Effector memory CD8-positive, alpha-beta T cell (primary cell): ENCODE data around the gene CFAP92.

Source experiments
- ATAC-seq: fragments of 150-1000 bp; cut with Tn5 transposase; replicated peaks from 2 replicates; pipeline ENCODE4 v1.10.0; 2021; ENCODE audit warnings: mild to moderate bottlenecking, moderate library complexity
- DNase-seq, 3 experiments: peaks; one replicate each; pipeline ENCODE4 v3.0.0; 2021
- H3K27ac Mint-ChIP-seq, 2 donors: one replicate each; pipeline ENCODE4 v1.8.0; 2022; ENCODE audit warnings: mild to moderate bottlenecking in 2 of 2, mixed read lengths in 2 of 2, moderate library complexity in 2 of 2
- H3K27me3 Mint-ChIP-seq, 2 donors: one replicate each; pipeline ENCODE4 v1.8.0; 2022; ENCODE audit warnings: mixed read lengths in 2 of 2
- H3K36me3 Mint-ChIP-seq: one replicate; pipeline ENCODE4 v1.8.0; 2022; ENCODE audit warnings: mild to moderate bottlenecking, moderate library complexity, mixed read lengths; ENCODE audit not compliant: insufficient read depth
- H3K4me1 Mint-ChIP-seq, 2 donors: one replicate each; pipeline ENCODE4 v1.8.0; 2022; ENCODE audit warnings: low read depth in 2 of 2, mixed read lengths in 2 of 2
- H3K4me3 Mint-ChIP-seq, 2 donors: one replicate each; pipeline ENCODE4 v1.8.0; 2022; ENCODE audit warnings: mild to moderate bottlenecking in 2 of 2, mixed read lengths in 2 of 2, moderate library complexity in 2 of 2
- H3K9me3 Mint-ChIP-seq, 2 donors: one replicate each; pipeline ENCODE4 v1.8.0; 2022; ENCODE audit warnings: mixed read lengths in 2 of 2
- total RNA-seq, 9 experiments: gene quantifications; one replicate each; lab custom pipeline; 2026; lab: John Stamatoyannopoulos, UW

The CFAP92 gene, protein sequence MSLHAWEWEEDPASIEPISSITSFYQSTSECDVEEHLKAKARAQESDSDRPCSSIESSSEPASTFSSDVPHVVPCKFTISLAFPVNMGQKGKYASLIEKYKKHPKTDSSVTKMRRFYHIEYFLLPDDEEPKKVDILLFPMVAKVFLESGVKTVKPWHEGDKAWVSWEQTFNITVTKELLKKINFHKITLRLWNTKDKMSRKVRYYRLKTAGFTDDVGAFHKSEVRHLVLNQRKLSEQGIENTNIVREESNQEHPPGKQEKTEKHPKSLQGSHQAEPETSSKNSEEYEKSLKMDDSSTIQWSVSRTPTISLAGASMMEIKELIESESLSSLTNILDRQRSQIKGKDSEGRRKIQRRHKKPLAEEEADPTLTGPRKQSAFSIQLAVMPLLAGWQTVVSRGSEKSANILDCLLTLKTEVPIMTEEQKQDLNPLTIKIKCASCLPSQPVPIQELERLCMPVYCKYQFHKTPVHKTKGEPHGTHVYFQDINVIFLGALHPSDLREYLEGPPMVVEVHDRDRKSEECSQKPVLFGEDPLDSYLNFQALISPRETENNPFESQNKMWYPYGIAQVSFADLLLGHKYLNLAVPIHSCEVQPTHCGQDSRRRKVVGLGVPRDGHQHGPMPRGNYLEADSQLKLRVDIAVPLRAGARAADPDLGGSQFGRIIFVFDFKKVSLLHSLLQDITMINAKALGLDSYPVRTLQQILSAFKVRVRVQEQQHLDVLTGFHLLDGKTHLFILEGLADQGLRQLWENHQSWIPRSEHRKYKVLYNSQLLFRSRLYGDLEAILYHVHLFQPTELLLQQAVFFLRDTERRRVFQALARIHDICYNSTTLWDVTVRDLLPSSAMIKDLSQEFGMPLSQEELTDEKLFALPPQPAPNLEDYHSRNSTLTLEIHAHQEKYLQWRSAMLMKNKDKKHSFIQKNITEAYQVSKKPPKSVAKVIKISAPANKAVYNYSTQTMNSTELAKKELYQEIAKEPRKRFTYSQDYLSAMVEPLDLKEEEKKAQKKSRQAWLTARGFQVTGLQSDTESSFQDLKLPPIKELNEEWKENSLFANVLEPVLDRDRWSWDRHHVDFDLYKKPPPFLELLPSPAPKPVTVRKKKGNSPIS
- 0.07 to 0.88 (median 0.21) reads per million in 9 experiments for total RNA-seq

DNA sequence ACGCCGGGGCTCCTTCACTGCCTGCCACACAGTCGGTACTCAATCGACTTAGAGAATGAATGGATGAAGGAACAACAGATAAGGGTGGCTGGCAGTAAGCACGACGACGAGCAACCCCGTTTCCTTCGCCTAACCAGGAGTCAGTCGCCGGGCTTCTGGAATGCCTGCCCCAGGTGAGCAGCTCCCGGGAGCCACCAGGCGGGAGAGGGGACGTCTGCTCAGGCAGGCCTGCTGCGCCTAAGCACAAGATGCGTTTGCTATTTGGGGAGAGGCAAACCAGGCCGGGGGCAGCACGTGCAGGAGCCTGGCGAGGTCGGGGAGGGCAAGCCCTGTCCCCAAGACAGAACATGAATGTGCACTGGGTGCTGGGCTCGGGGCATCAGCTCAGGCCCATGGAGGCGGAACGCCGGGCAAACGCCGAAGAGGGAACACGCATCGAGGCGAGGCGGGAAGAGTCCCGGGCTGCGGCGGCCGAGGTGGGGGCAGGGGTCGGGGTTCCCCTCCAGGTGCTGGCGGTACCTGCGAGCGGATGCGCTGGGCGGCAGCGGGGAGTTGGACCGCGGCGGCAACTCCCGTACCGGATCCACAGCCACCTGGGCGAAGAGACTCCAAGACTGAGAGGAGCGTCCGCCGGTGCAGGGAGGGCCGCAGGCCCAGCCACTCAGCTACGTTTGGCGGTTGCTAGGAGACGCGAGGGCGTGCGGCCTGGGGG is at the start of gene CFAP92:
Gene CFAP92 (minus strand): TSS at position 616 of the 712 bp plus-strand sequence. CDS start 772 bp downstream, outside the sequence.
- H3K4me3 Mint-ChIP-seq: peak within 1 kb of the TSS; percentile 70 to 83
- H3K27ac Mint-ChIP-seq: peak within 1 kb of the TSS; percentile 22 to 74

DNA sequence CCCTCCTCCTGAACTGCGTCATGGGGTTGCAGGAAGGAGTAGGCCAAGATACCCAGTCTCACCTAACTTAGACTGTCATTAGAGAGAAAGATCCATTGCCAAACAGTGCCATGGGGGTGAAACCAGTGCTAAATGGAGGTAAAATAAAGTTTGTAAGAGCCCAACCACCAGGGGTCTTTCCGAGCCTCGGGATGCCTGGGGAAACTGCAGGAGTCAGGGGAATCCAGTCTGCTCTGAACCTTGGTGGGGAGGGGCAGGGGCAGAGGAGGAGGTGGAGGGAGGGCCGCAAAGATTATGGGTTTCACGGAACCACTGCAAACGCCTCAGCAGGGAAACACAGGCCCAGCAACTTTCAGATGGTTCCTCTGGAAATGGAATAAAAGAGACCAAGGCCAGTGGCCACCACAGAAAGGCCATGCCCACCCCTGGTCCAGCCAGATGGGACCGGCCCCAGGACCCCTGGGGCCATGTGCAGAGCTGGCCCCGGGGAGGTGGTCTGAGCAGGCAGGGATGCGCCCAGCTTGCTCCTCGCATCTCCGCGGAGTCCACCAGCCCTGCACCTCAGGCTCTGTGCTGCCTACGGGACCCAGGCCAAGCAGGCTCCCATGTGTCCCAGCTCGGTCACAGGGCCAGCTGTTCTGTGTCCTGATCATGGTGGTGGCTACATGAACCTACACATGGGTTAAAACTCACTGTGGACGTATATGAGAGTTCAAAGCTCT is 46.9 kb upstream of the CFAP92 start:
- Mint-ChIP-seq H3K36me3 (peaks cover 6% of the 10 kb centered on the region), H3K27ac (no peak overlapping the region), H3K9me3 (no peaks in the 10 kb centered on the region), H3K4me3 (no peak overlapping the region), H3K4me1 (peaks cover 2 to 5% of the 10 kb centered on the region in 2 donors), H3K27me3 (peaks cover 21 to 40% of the 10 kb centered on the region in 2 donors)
- ATAC-seq (no peak), DNase-seq (no peak)

More for the DNA sequence above, at the start of gene CFAP92:
- Mint-ChIP-seq H3K4me1 (peaks cover 12 to 14% of the 10 kb centered on the region in 2 donors), H3K9me3 (no peaks in the 10 kb centered on the region), H3K27me3 (peaks cover under 1 to 7% of the 10 kb centered on the region in 2 donors), H3K36me3 (peaks cover 6% of the 10 kb centered on the region)
- peak; percentile 99 for ATAC-seq
- DNase-seq: peak in 2 of 3 experiments; percentile 92 to 93

GRCh38 chr3:129040039-129040336 is 46.1 kb upstream of the CFAP92 start:
- Mint-ChIP-seq H3K27me3 (peaks cover 21 to 40% of the 10 kb centered on the region in 2 donors), H3K9me3 (no peaks in the 10 kb centered on the region), H3K36me3 (peaks cover 6% of the 10 kb centered on the region), H3K27ac (no peak overlapping the region), H3K4me3 (no peak overlapping the region), H3K4me1 (peaks cover 2 to 4% of the 10 kb centered on the region in 2 donors)
- ATAC-seq (no peak), DNase-seq (no peak)

DNA sequence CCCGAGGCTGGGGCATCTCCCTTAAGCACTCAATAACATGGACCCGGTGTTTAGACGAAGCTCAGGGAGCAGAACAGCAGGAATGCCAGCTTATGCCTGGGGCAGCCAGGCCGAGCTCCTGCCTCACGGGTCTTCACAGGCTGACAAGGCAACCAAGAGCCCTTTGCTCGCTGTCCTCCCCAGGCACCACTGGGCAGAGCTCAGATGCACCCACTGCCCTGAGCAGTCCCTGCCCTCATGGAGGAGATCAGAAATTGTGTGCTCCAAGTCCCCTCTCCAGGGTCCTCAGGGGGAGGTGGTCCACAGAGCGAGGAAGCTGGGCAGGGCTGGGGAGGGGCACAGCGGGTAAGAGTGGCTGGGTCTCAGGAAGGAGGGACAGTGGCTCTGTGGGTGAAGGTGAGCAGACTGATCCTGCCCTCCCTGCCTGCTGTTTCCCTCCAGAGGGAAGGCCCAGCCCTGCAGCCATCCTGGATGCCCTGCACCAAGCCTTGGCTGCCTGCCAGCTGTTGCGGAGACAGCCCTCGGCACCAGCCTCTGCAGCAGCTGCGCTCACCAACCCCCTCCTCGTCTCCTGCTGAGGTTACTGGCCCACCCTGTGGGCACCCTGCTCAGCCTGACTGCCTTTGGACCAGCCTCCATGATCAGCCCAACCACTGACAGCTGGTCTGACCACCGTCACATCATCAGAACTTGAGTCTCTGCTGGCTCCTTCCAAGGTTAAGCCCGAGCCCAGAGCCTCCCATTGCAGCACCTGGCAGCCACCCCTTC is 45.6 kb upstream of the CFAP92 start:
- Mint-ChIP-seq H3K4me1 (peaks cover 0 to 2% of the 10 kb centered on the region in 2 donors), H3K9me3 (no peaks in the 10 kb centered on the region), H3K27ac (no peak overlapping the region), H3K4me3 (no peak overlapping the region), H3K36me3 (peaks cover 2% of the 10 kb centered on the region), H3K27me3 (peaks cover 21 to 40% of the 10 kb centered on the region in 2 donors)
- ATAC-seq (no peak), DNase-seq (no peak)

DNA sequence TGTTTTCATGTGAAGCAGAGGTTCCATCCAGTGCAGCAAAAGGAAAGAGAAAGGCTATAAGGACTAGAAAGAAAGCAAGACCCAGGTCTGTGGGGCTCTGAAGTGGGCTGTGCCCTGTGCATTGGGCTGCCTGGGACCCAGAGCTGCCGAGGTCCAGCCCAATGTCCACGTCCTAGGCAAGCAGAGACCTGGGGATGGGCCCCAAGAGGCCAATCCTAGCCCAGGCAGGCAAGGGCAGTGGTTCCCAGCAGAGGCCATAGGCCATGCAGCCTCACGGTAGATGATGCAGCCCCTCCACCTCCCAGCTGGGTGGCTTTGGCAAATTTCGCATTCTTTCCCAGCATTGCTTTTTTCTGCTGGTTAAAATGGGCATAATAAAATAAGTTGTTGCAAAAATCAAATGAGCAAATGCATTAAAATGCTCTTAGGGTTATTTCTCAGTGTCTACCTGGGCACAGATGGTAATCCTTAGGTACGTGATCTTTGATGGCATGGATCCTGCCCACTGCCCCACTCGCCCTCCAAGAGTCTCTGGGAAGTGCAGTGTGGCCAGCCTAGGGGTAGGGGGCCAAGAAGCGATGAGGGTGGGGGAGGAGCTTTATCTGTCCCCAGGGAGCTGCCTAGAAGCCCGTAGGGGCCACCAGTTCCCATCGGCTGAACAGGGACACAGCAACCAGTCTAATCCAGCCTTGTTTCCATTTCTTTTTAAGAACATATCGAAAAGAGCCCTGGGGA is 44.4 kb upstream of the CFAP92 start:
- Mint-ChIP-seq H3K9me3 (no peaks in the 10 kb centered on the region), H3K36me3 (peaks cover 2% of the 10 kb centered on the region), H3K4me1 (peaks cover 0 to 2% of the 10 kb centered on the region in 2 donors), H3K27me3 (peaks cover 21 to 40% of the 10 kb centered on the region in 2 donors), H3K4me3 (no peak overlapping the region), H3K27ac (no peak overlapping the region)
- ATAC-seq: no peak
- no peak for DNase-seq

DNA sequence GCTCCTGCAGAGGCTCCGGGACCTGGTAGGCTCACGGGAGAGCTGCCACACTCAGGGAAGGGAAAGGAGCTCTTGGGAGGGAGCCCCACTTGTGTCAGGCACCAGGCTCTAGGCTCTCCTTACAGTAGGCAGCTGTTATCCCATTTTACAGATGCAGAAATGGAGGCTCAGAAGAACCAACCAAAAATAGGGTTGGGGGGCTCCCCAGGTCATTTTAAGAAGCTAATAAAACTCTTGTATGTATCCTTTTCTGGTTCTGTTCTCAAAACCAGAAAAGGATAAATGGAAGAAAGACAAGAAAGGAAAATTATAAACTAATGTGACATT is 43.2 kb upstream of the CFAP92 start:
- no peak for ATAC-seq
- H3K27ac Mint-ChIP-seq: peak overlapping the region in 1 of 2 donors; percentile 55
- H3K4me3 Mint-ChIP-seq: no peak overlapping the region
- no peak for DNase-seq
- H3K9me3 Mint-ChIP-seq: no peaks in the 10 kb centered on the region
- peaks cover 0 to 2% of the 10 kb centered on the region in 2 donors for H3K4me1 Mint-ChIP-seq
- peaks cover 2% of the 10 kb centered on the region for H3K36me3 Mint-ChIP-seq
- peaks cover 9 to 32% of the 10 kb centered on the region in 2 donors for H3K27me3 Mint-ChIP-seq

GRCh38 chr3:129036222-129037092 is 42.6 kb upstream of the CFAP92 start:
- H3K27me3 Mint-ChIP-seq: peaks cover 3 to 26% of the 10 kb centered on the region in 2 donors
- H3K4me1 Mint-ChIP-seq: peaks cover 0 to 2% of the 10 kb centered on the region in 2 donors
- no peaks in the 10 kb centered on the region for H3K9me3 Mint-ChIP-seq
- no peak for DNase-seq
- no peak for ATAC-seq
- H3K4me3 Mint-ChIP-seq: no peak overlapping the region
- H3K36me3 Mint-ChIP-seq: peaks cover 2% of the 10 kb centered on the region
- H3K27ac Mint-ChIP-seq: peak overlapping the region in 1 of 2 donors; percentile 55

DNA sequence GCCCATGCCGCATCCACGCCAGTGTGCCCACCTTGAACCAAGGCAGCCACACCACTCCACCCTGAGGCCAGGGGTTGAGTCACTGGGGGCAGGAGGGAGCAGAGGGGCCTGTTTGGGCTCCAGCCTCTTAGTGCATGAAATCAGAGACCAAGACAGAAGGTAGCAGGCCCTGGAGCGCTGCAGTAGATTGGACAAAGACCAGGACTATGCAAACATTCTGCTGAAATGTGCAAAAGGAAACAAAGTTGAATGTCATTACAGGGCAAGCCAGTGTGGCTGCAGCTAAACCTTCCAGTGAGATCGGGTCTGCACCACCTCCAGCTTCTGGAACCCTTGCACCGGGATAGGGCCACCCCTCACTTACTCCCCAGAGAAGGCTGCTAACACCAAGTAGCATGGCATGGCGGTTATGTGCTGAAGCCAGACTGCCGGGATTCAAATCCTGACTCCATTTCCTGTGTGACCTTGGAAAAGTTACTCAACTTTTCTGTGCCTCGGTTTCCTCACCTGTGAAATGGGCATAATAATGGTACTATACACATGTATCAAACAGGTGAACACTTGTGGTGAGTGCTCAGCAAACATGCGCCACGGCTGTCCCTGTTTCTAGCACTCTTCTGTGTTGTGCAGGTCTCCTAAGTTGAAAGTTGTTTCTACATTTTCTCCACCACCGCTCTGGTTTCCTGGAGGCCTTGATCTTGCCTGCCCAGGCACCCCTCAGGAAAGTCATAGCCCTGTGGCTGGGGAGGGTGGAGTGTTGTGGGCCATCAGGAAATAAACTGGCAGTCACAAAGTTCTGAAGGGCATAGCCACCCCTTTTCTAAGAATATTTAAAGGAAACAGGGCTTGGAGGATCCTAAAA is 41.7 kb upstream of the CFAP92 start:
- no peak overlapping the region for H3K27ac Mint-ChIP-seq
- DNase-seq (no peak), ATAC-seq (no peak)
- no peaks in the 10 kb centered on the region for H3K9me3 Mint-ChIP-seq
- no peak overlapping the region for H3K4me3 Mint-ChIP-seq
- peaks cover 0 to 21% of the 10 kb centered on the region in 2 donors for H3K27me3 Mint-ChIP-seq
- peaks cover 0 to 2% of the 10 kb centered on the region in 2 donors for H3K4me1 Mint-ChIP-seq
- H3K36me3 Mint-ChIP-seq: peaks cover 2% of the 10 kb centered on the region

DNA sequence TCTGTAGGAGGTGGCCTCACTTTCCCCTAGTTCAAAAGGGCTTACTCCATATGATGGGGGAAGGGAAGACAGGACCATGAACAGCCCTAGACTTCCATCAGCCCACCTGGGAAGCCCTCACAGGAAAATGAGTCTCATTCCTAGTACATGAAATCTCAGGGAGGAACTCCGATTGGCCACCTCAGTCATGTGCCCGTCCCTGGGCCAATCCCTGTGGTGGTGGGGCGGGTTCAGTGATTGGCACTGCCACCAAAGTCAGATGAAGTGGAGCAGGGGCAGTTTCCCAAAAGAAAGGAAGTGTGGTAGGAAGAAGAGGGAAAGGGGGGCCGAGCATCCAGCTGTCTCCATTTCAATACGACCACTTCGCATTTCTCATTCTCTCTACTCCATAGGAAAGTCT is 40.8 kb upstream of the CFAP92 start:
- ATAC-seq: no peak
- no peaks in the 10 kb centered on the region for H3K9me3 Mint-ChIP-seq
- H3K4me1 Mint-ChIP-seq: peaks cover 0 to 2% of the 10 kb centered on the region in 2 donors
- DNase-seq: no peak
- H3K27ac Mint-ChIP-seq: no peak overlapping the region
- H3K36me3 Mint-ChIP-seq: no peaks in the 10 kb centered on the region
- H3K4me3 Mint-ChIP-seq: no peak overlapping the region
- H3K27me3 Mint-ChIP-seq: peaks cover 0 to 13% of the 10 kb centered on the region in 2 donors

- peaks cover 0 to 2% of the 10 kb centered on the region in 2 donors for H3K4me1 Mint-ChIP-seq
- H3K9me3 Mint-ChIP-seq: no peaks in the 10 kb centered on the region
- H3K27me3 Mint-ChIP-seq: peaks cover 0 to 4% of the 10 kb centered on the region in 2 donors
- no peak for DNase-seq
- ATAC-seq: no peak
- H3K27ac Mint-ChIP-seq: no peak overlapping the region
- H3K4me3 Mint-ChIP-seq: no peak overlapping the region
- H3K36me3 Mint-ChIP-seq: no peaks in the 10 kb centered on the region
Observed at GRCh38 chr3:129033633-129034321, 39.9 kb upstream of the CFAP92 start.
